Hepatocyte (in vitro differentiated cells): ENCODE data around the gene TM9SF1. TPM values are rescaled to one million over a fixed set of nuclear protein-coding genes. Genes with fewer than 3 reads are reported as not detected.
A peak's percentile ranks its signal among the peaks of the same experiment; 100 is the strongest.

Experiments used
- DNase-seq: peaks from one replicate; pipeline ENCODE4 v3.0.0-alpha.2; 2016; ENCODE audit warnings: low spot score
- H2AFZ ChIP-seq: fragments of 200-600 bp; sonication (generic); 2 replicates; pipeline ENCODE4 v1.6.0; 2016; ENCODE audit warnings: antibody characterized with exemption, mild to moderate bottlenecking
- H3K27ac ChIP-seq: fragments of 200-600 bp; sonication (generic); 2 replicates; pipeline ENCODE4 v1.5.1; 2016; ENCODE audit warnings: mild to moderate bottlenecking
- H3K27me3 ChIP-seq: fragments of 200-600 bp; sonication (generic); 2 replicates; pipeline ENCODE4 v1.6.1; 2016
- H3K36me3 ChIP-seq: fragments of 200-600 bp; sonication (generic); replicated peaks from 2 replicates; pipeline ENCODE4 v1.5.1; 2016; ENCODE audit warnings: low read depth; ENCODE audit not compliant: insufficient read depth
- H3K4me1 ChIP-seq: fragments of 200-600 bp; sonication (generic); 2 replicates; pipeline ENCODE4 v1.5.1; 2016; ENCODE audit warnings: mild to moderate bottlenecking, moderate library complexity; ENCODE audit not compliant: insufficient read depth
- H3K4me2 ChIP-seq: fragments of 200-600 bp; sonication (generic); 2 replicates; pipeline ENCODE4 v1.6.0; 2016
- H3K4me3 ChIP-seq: fragments of 200-600 bp; sonication (generic); 2 replicates; pipeline ENCODE4 v1.5.1; 2016; ENCODE audit warnings: mild to moderate bottlenecking
- H3K79me2 ChIP-seq: fragments of 200-600 bp; sonication (generic); 2 replicates; pipeline ENCODE4 v1.6.0; 2017; ENCODE audit warnings: mild to moderate bottlenecking
- H3K9me2 ChIP-seq: fragments of 200-600 bp; sonication (generic); replicated peaks from 2 replicates; pipeline ENCODE4 v1.6.0; 2017; ENCODE audit warnings: mild to moderate bottlenecking; ENCODE audit not compliant: insufficient read depth
- H3K9me3 ChIP-seq: fragments of 200-600 bp; sonication (generic); 2 replicates; pipeline ENCODE4 v1.5.1; 2016; ENCODE audit warnings: low read depth, mild to moderate bottlenecking
- H4K20me1 ChIP-seq: fragments of 200-600 bp; sonication (generic); 2 replicates; pipeline ENCODE4 v1.6.0; 2016; ENCODE audit warnings: mild to moderate bottlenecking; ENCODE audit not compliant: insufficient read depth, poor library complexity, severe bottlenecking
- EZH2 ChIP-seq: fragments of 200-600 bp; sonication (generic); IDR thresholded peaks from 2 replicates; pipeline ENCODE4 v1.6.1; 2016; ENCODE audit warnings: antibody characterized with exemption, mild to moderate bottlenecking, borderline replicate concordance
- EZH2phosphoT487 ChIP-seq: fragments of 200-600 bp; sonication (generic); IDR thresholded peaks from one replicate; pipeline ENCODE4 v1.6.1; 2018; ENCODE audit warnings: antibody characterized with exemption, mild to moderate bottlenecking, low read depth, moderate library complexity; ENCODE audit not compliant: unreplicated experiment, severe bottlenecking
- WGBS: methylation state at CpG from one replicate; pipeline ENCODE4 v1.1.6; 2016; ENCODE audit warnings: low lambda C conversion rate; ENCODE audit errors: missing lambda C conversion rate; 5-methylcytosine and 5-hydroxymethylcytosine counted together
- polyA plus RNA-seq: library from polyadenylated mRNA; unstranded; fragments of >200 nt; fragmentation: Nextera tagmentation; extraction: Ambion mirVana; gene quantifications from 2 replicates; pipeline ENCODE4 v1.2.1, GENCODE V29; 2016
- total RNA-seq: library from RNA; depleted of rRNA; stranded (reverse); fragments of >200 nt; gene quantifications from 2 replicates; pipeline ENCODE4 v1.2.3, GENCODE V29; 2014
- TF ChIP-seq, protein P1 (sequence below): fragments of 200-600 bp; sonication (generic); IDR thresholded peaks from 2 replicates; pipeline ENCODE4 v1.5.1; 2016; ENCODE audit warnings: antibody characterized with exemption, mild to moderate bottlenecking; ENCODE audit not compliant: poor library complexity

Gene TM9SF1
- total and polyA plus RNA-seq, 2 experiments from 2014 or later = 68.1 to 84.0 TPM

DNA sequence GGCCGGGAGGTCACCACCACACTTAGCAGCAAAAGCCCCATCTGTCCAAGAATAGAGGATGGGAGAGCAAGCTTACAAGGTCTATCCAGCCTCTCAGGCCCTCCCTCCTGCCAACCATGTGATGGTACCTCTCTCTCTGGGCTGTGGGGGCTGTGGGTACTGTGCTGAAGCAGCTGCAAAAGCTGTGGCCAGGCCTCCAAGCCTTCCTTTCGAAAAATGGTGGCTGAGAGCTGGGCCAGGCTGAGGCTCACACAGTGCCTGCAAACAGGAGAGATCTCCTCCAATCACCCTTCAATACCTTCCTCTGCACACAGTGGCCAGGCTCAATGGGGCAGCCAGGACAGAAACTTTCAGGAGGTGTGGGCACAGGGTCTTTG is 7.7 kb downstream of the TM9SF1 start:
- Histone ChIP-seq H3K27me3 (no peaks in the 10 kb centered on the region), H3K27ac (no peak overlapping the region), H3K9me2 (no peaks in the 10 kb centered on the region), H3K4me3 (no peak overlapping the region), H3K4me2 (peak overlapping the region; percentile 98), H3K79me2 (peaks cover 24% of the 10 kb centered on the region), H2AFZ (no peak overlapping the region), H3K36me3 (no peaks in the 10 kb centered on the region), H3K4me1 (peaks cover 5% of the 10 kb centered on the region), H4K20me1 (no peaks in the 10 kb centered on the region), H3K9me3 (no peaks in the 10 kb centered on the region)
- no peak for DNase-seq
- WGBS = 88% methylated on average over 2 of the region's 2 CpGs
- TF ChIP-seq EZH2 (no peak), EZH2phosphoT487 (no peak)
- TF ChIP-seq, protein P1, sequence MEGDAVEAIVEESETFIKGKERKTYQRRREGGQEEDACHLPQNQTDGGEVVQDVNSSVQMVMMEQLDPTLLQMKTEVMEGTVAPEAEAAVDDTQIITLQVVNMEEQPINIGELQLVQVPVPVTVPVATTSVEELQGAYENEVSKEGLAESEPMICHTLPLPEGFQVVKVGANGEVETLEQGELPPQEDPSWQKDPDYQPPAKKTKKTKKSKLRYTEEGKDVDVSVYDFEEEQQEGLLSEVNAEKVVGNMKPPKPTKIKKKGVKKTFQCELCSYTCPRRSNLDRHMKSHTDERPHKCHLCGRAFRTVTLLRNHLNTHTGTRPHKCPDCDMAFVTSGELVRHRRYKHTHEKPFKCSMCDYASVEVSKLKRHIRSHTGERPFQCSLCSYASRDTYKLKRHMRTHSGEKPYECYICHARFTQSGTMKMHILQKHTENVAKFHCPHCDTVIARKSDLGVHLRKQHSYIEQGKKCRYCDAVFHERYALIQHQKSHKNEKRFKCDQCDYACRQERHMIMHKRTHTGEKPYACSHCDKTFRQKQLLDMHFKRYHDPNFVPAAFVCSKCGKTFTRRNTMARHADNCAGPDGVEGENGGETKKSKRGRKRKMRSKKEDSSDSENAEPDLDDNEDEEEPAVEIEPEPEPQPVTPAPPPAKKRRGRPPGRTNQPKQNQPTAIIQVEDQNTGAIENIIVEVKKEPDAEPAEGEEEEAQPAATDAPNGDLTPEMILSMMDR = no peak

DNA sequence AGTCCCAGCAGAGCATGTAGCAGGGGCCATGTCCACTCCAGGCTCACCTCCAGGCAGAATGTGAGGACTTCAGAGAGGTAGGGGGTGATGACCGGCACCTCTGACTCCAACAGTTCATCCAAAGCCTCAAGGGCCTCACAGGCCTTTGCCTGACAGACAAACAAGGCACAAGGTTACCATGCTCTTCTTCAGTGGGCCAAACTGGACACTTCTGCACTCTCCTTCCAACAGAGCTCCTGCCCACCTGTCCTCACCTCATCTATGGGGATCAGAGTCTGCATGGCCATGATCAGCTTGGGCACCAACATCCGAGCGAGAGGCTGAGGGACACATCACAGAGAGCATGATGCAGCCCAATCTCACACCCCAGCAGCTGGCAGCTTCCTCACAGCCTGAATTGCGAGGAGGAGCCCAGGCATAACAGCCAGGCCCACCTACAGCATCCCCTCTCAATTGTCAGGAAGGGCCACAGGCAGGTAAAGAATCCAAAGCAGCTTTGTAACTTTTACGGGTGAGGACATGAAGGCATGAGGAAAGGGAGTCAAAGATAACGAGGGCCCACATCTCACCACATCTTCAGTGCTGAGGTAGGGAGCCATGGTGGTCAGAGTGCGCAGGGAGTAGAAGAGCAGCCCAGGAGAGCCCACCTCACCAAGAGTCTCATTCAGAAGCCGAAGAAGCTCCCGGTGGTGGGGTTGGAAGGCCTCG is 8.3 kb downstream of the TM9SF1 start:
- Histone ChIP-seq H3K4me3 (no peak overlapping the region), H3K27ac (no peak overlapping the region), H3K9me2 (no peaks in the 10 kb centered on the region), H3K9me3 (no peaks in the 10 kb centered on the region), H3K4me1 (peaks cover 5% of the 10 kb centered on the region), H2AFZ (no peak overlapping the region), H3K36me3 (no peaks in the 10 kb centered on the region), H3K4me2 (no peak overlapping the region), H3K27me3 (no peaks in the 10 kb centered on the region), H4K20me1 (no peaks in the 10 kb centered on the region), H3K79me2 (peaks cover 19% of the 10 kb centered on the region)
- no peak for DNase-seq
- TF ChIP-seq EZH2 (no peak), EZH2phosphoT487 (no peak)
- TF ChIP-seq, protein P1 = no peak
- 92% methylated on average over 10 of the region's 10 CpGs for WGBS

DNA sequence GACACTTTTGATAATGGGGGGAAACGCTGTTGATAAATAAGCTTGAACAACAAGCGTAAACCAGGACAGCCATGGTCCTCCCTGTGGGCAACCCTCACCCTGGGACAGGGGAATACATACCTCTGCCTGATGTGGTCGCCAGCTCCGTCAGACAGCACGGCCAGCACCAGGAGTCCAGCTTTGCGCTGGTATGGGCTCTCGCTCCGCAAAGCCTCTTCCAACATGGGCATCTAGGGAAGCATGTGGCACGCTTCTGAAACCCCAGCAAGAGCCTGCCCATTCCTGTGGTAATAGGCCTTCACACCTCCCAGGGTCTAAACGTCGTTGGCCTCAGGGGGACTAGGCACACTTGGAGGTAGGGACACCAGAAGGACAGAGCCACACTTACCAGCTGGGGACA is 9.5 kb downstream of the TM9SF1 start:
- H3K4me3 ChIP-seq = no peak overlapping the region
- H3K9me3 ChIP-seq = no peaks in the 10 kb centered on the region
- no peak for DNase-seq
- no peaks in the 10 kb centered on the region for H3K9me2 ChIP-seq
- H4K20me1 ChIP-seq = no peaks in the 10 kb centered on the region
- H2AFZ ChIP-seq = no peak overlapping the region
- H3K79me2 ChIP-seq = peaks cover 15% of the 10 kb centered on the region
- H3K36me3 ChIP-seq = no peaks in the 10 kb centered on the region
- WGBS = 96% methylated on average over 11 of the region's 11 CpGs
- H3K27me3 ChIP-seq = no peaks in the 10 kb centered on the region
- H3K4me2 ChIP-seq = no peak overlapping the region
- peaks cover 5% of the 10 kb centered on the region for H3K4me1 ChIP-seq
- TF ChIP-seq, protein P1 = no peak
- TF ChIP-seq EZH2phosphoT487 (no peak), EZH2 (no peak)
- no peak overlapping the region for H3K27ac ChIP-seq
